ENCODE measurements around the gene CNPY1.

DNA sequence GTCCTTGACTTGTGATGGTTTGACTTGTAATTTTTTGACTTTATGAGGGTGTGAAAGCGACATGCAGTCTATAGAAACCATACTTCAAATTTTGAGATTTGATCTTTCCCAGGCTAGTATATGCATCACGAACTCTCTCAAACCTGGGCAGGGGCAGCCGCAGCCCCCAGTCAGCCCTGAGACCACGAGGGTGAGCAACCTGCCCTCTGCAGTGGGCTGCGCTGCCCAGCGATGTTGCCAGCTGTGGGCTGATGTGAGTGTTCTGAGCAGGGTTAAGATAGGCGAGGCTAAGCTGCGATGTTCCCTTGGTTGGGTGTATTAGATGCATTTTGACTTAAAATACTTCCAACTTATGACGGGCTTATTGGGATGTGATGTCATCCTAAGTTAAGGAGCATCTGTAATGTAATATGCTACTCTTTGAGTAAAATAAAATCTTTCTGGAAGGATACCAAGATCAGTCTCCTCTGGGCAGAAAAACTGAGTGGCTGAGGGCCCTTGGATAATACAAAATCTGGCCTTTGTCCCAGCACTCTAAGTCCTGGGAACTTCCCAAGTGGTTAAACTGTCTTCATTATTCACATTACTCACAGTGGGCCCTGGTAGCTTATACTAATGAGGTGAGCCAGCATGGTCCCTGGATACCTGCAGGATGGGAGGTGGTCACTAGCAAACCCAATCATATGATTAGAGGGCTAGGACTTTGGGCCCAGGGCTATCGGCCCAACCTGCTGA is 28.4 kb upstream of the CNPY1 start:
- TF ChIP-seq YY1 (IDR thresholded peaks at IDR 0.05; ENCODE audit: low read depth, low read length) (no peak), POU5F1 (IDR thresholded peaks at IDR 0.05; ENCODE audit: low read depth, low read length) (no peak), JUND (IDR thresholded peaks at IDR 0.05; ENCODE audit: low read length) (no peak), BACH1 (IDR thresholded peaks at IDR 0.05; ENCODE audit: low read length) (no peak)

Measured in H1 (cell line).